ENCODE measurements around the gene STRN4. TPM values are rescaled to one million over a fixed set of nuclear protein-coding genes. Genes with fewer than 3 reads are reported as not detected.
A peak's percentile ranks its signal among the peaks of the same experiment; 100 is the strongest.

Gene STRN4
- total and polyA plus RNA-seq, 9 of the 15 experiments (the other 6 are each of a cell fraction or from before 2014, with no cell fraction given), result 0.62 to 83.7 (median 36.9) TPM

DNA sequence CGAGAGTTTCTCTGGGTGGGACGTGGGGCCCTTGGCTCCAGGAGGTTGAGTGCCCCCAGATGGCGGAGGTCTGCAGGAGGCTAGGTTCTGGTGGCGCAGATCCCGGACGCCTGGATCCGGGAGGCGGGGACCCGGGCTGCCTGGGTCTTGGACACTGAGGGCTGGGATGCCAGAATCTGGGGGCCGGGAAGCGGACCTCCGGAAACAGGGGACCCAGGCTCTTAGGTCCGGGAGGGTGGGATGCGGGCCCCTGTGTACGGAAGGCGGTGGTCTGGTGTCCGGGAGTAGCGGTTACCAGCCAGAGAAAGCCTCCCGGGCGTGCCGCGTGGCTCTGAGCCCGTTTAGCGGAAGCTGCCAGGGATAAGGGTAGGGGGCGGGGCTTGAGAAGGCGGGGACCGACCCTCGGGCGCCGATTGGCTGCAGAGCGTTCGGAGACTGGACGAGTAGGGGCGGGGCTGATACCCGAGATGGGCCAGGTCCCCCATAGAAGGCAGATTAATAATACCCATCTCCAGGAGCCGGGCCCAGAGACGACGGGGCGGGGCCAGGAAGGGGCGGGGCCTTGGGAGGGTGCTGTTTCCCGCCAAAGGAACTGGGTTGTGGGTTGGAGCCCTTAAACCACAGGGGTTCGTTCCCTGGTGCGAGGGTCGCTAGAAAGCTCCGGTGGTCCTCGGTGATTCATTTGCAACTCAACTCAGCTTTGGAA, 42.2 kb upstream of the STRN4 start, which contains the start of gene SLC1A5:
TSS of gene SLC1A5 (minus strand) at position 333 of the 706 bp plus-strand sequence. CDS start 629 bp downstream, outside the sequence.
- ATAC-seq, result peak; percentile 77
- peak within 1 kb of the TSS; percentile 99 for H3K9ac ChIP-seq (ENCODE audit: insufficient read depth in 1 of 2, low read depth in 2 of 2, low read length in 2 of 2)
- peaks cover 33% of the 10 kb centered on the region for H3K36me3 ChIP-seq (ENCODE audit: control insufficient read depth, insufficient read depth, low read length)
- intact Hi-C loops (cut with micrococcal nuclease) (loop anchor here (5.0 kb wide), 1 partner anchor 39 kb away; no protein-coding TSS in a partner anchor), in situ Hi-C loops (cut with MboI) (no loop called here)
- peaks cover 52% of the 10 kb centered on the region for H3K79me2 ChIP-seq (ENCODE audit: control insufficient read depth, insufficient read depth, low read length)
- H3K4me1 ChIP-seq (replicated peaks in 1 of 2; ENCODE audit: control insufficient read depth in 2 of 2, insufficient read depth in 2 of 2, low read length in 2 of 2), result peaks cover 23 to 43% of the 10 kb centered on the region in 2 experiments
- DNase-seq (ENCODE audit: extremely low read depth in 1 of 4, low spot score in 3 of 4), result peak; percentile 98 to 99 (median 98)
- H3K9me1 ChIP-seq (ENCODE audit: control insufficient read depth, insufficient read depth, low read length), result no peaks in the 10 kb centered on the region
- WGBS (ENCODE audit: insufficient coverage, low coverage, missing lambda C conversion rate), result 1% methylated on average over 45 of the region's 46 CpGs
- peak within 1 kb of the TSS; percentile 79 for H2AFZ ChIP-seq (ENCODE audit: low read depth, low read length)
- BruUV-seq (replicated peaks), result no TSS peak
- no peaks in the 10 kb centered on the region for H3K27me3 ChIP-seq (ENCODE audit: control insufficient read depth in 2 of 2, insufficient read depth in 2 of 2, low read length in 2 of 2)
- H3K4me2 ChIP-seq (ENCODE audit: insufficient read depth, low read length), result peak within 1 kb of the TSS; percentile 92
- H4K20me1 ChIP-seq (replicated peaks; ENCODE audit: control insufficient read depth, insufficient read depth, low read length), result peaks cover 34% of the 10 kb centered on the region
- ChIA-PET POLR2A (interaction anchor here (0.5 to 5.9 kb wide), 31 partner anchors 10 to 1681 kb away, joined by 3 to 89 read pairs (median 4); partner anchors contain the start of genes PRKD2 and ZC3H4), CTCF (ENCODE audit: low intra/inter-chr PET ratio) (no interaction called here)
- H3K9me3 ChIP-seq (replicated peaks; ENCODE audit: control insufficient read depth, insufficient read depth, low read depth, low read length), result no peaks in the 10 kb centered on the region
- peak; percentile 89 for FAIRE-seq
- H3K27ac ChIP-seq (ENCODE audit: extremely low read depth, low read depth, low read length), result peak within 1 kb of the TSS; percentile 95
- H3K4me3 ChIP-seq, result peak within 1 kb of the TSS; percentile 91
- peak; percentile 26 to 75; a peak in 2 of 4 replicates for TF ChIP-seq TBL1XR1 (IDR thresholded peaks at IDR 0.05; ENCODE audit: low read length in 2 of 2)
- TF ChIP-seq ZBED1 (IDR thresholded peaks at IDR 0.05), result peak; percentile 44; the same call in 1 of the 2 replicates
- TF ChIP-seq, protein P1, sequence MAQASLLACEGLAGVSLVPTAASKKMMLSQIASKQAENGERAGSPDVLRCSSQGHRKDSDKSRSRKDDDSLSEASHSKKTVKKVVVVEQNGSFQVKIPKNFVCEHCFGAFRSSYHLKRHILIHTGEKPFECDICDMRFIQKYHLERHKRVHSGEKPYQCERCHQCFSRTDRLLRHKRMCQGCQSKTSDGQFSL (CRISPR knock-in tag; IDR thresholded peaks at IDR 0.05), result no peak
- TF ChIP-seq, protein P1 (tag; IDR thresholded peaks at IDR 0.05), result no peak
- peak in 1 of 2 experiments; percentile 77; a peak in 1 of 4 replicates for TF ChIP-seq FOXA3 (CRISPR knock-in tag; conservative IDR thresholded peaks at IDR 0.05 in 1 of 2, IDR thresholded peaks at IDR 0.05 in 1 of 2)
- 0 out of 2 replicates have a peak, but pooled peaks have one; percentile 43 for TF ChIP-seq TAF15 (IDR thresholded peaks at IDR 0.05; ENCODE audit: low read depth, low read length)
- TF ChIP-seq HDAC2 (IDR thresholded peaks at IDR 0.05), result peak; percentile 62; the same call in 1 of the 2 replicates
- no peak for TF ChIP-seq FOXJ3 (CRISPR knock-in tag; IDR thresholded peaks at IDR 0.05)
- no peak; a peak in 1 of 4 replicates for TF ChIP-seq KDM4B (IDR thresholded peaks at IDR 0.05; ENCODE audit: borderline replicate concordance in 2 of 2, low read depth in 1 of 2)
- peak; percentile 42 for TF ChIP-seq HCFC1 (IDR thresholded peaks at IDR 0.05; ENCODE audit: low read depth, low read length)
- peak; percentile 58; the same call in 1 of the 2 replicates for TF ChIP-seq JUN (IDR thresholded peaks at IDR 0.05; ENCODE audit: borderline replicate concordance, low read depth, low read length)
- TF ChIP-seq JUN (CRISPR knock-in tag; IDR thresholded peaks at IDR 0.05; ENCODE audit: borderline replicate concordance), result no peak; the same call in 1 of the 2 replicates
- no peak for TF ChIP-seq ZFP30 (CRISPR knock-in tag; IDR thresholded peaks at IDR 0.05; ENCODE audit: borderline replicate concordance)
- TF ChIP-seq XRCC3 (IDR thresholded peaks at IDR 0.05), result no peak
- no peak; the same call in 1 of the 2 replicates for TF ChIP-seq SNIP1 (IDR thresholded peaks at IDR 0.05; ENCODE audit: low read depth)
- TF ChIP-seq TGIF2 (CRISPR knock-in tag; IDR thresholded peaks at IDR 0.05), result peak; percentile 84; the same call in 1 of the 2 replicates
- no peak for TF ChIP-seq HNRNPK (IDR thresholded peaks at IDR 0.05; ENCODE audit: low read depth, low read length, poor library complexity, severe bottlenecking)
- no peak for TF ChIP-seq ZNF586 (CRISPR knock-in tag; conservative IDR thresholded peaks at IDR 0.05)
- no peak for TF ChIP-seq EHMT2 (IDR thresholded peaks at IDR 0.05)
- TF ChIP-seq ZNF24 (IDR thresholded peaks at IDR 0.05), result no peak
- TF ChIP-seq ARHGAP35 (IDR thresholded peaks at IDR 0.05; ENCODE audit: partially characterized antibody), result no peak
- TF ChIP-seq CBX1 (IDR thresholded peaks at IDR 0.05; ENCODE audit: low read depth), result peak; percentile 98
- TF ChIP-seq SIRT6 (IDR thresholded peaks at IDR 0.05; ENCODE audit: low read depth, low read length), result no peak
- TF ChIP-seq NCOA4 (IDR thresholded peaks at IDR 0.05; ENCODE audit: partially characterized antibody), result no peak
